GM12878 (cell line): Measurements from ENCODE around the gene LRBA. TPM values are rescaled to one million over a fixed set of nuclear protein-coding genes. Genes with fewer than 3 reads are reported as not detected.

Source experiments
- ATAC-seq: fragments of 200-7000 bp; cut with Tn5 transposase; 3 replicates; pipeline ENCODE4 v1.9.1; 2020; ENCODE audit warnings: mild to moderate bottlenecking, moderate library complexity
- BruUV-seq: library from RNA; stranded (reverse); fragments of 400-500 nt; replicated peaks from 2 replicates; lab custom pipeline; 2021; lab: Mats Ljungman, UMichigan
- CTCF ChIA-PET: fragments of 300-600 bp; sonication (Branson Sonifier 250); formaldehyde crosslinking; extraction: SDS; loops from one replicate; lab custom pipeline; 2021; ENCODE audit warnings: inconsistent platforms; lab: Yijun Ruan, JAX
- POLR2A ChIA-PET: fragments of 350-600 bp; formaldehyde crosslinking; extraction: SDS; loops from one replicate; lab custom pipeline; 2021; ENCODE audit warnings: inconsistent platforms; lab: Charles Lee
- RAD21 ChIA-PET: fragments of 300-600 bp; sonication (Branson Sonifier 250); formaldehyde crosslinking; loops from one replicate; lab custom pipeline; 2023; ENCODE audit warnings: antibody characterized with exemption; ENCODE audit not compliant: unreplicated experiment; lab: Charles Lee
- SMC1A ChIA-PET: fragments of 300-600 bp; sonication (Branson Sonifier 250); formaldehyde crosslinking; loops from one replicate; lab custom pipeline; 2023; ENCODE audit not compliant: unreplicated experiment, uncharacterized antibody; lab: Charles Lee
- DNase-seq: peaks from one replicate; pipeline ENCODE4 v3.0.0-alpha.2; 2011; ENCODE audit warnings: low read depth, low spot score
- FAIRE-seq: peaks from 3 replicates; lab custom pipeline; 2011; peaks lifted over from hg19 to GRCh38; lab: Jason Lieb, UNC
- H2AFZ ChIP-seq: 2 replicates; pipeline ENCODE4 v1.6.0; 2011; ENCODE audit warnings: low read depth, low read length, control low read depth; ENCODE audit not compliant: control insufficient read depth
- H3K27ac ChIP-seq: 2 replicates; pipeline ENCODE4 v1.5.1; 2011; ENCODE audit warnings: control low read depth; ENCODE audit not compliant: control insufficient read depth, insufficient read depth
- H3K27me3 ChIP-seq, 2 experiments: replicated peaks in 1 of 2; 2 replicates each; pipeline versions ENCODE4 v1.6.0 to v1.6.1; 2011; ENCODE audit warnings: low read length in 1 of 2; ENCODE audit not compliant: control insufficient read depth in 2 of 2, insufficient read depth in 2 of 2
- H3K36me3 ChIP-seq, 2 experiments: 2 replicates each; pipeline ENCODE4 v1.5.1; 2011; ENCODE audit warnings: low read length in 1 of 2; ENCODE audit not compliant: control insufficient read depth in 2 of 2, insufficient read depth in 2 of 2
- H3K4me1 ChIP-seq: 2 replicates; pipeline ENCODE4 v1.6.1; 2011; ENCODE audit warnings: mild to moderate bottlenecking, low read length, moderate library complexity, mixed read lengths; ENCODE audit not compliant: control insufficient read depth, insufficient read depth
- H3K4me2 ChIP-seq: 2 replicates; pipeline ENCODE4 v1.6.0; 2011; ENCODE audit warnings: control low read depth; ENCODE audit not compliant: control insufficient read depth, insufficient read depth
- H3K4me3 ChIP-seq: fragments of 200-600 bp; sonication (generic); 2 replicates; pipeline ENCODE4 v1.5.1; 2016
- H3K79me2 ChIP-seq: 2 replicates; pipeline ENCODE4 v1.6.0; 2011; ENCODE audit warnings: low read length; ENCODE audit not compliant: control insufficient read depth, insufficient read depth
- H3K9ac ChIP-seq: 2 replicates; pipeline ENCODE4 v1.8.0; 2011; ENCODE audit warnings: low read length, control low read depth, mixed read lengths; ENCODE audit not compliant: control insufficient read depth, insufficient read depth
- H3K9me3 ChIP-seq: replicated peaks from 3 replicates; pipeline ENCODE4 v1.5.1; 2011; ENCODE audit warnings: mild to moderate bottlenecking, low read length; ENCODE audit not compliant: control insufficient read depth, insufficient read depth
- H4K20me1 ChIP-seq: 2 replicates; pipeline ENCODE4 v1.6.0; 2011; ENCODE audit not compliant: control insufficient read depth, insufficient read depth
- CHD2 ChIP-seq: IDR thresholded peaks from 2 replicates; pipeline ENCODE4 v1.6.1; 2011; ENCODE audit warnings: low read depth, low read length, improper control_type of control experiment, borderline replicate concordance
- CREB1 ChIP-seq: IDR thresholded peaks from 2 replicates; pipeline ENCODE4 v1.6.1; 2012; ENCODE audit warnings: low read depth, mild to moderate bottlenecking, inconsistent platforms
- KLF5 ChIP-seq: fragments of 450-650 bp; IDR thresholded peaks from 2 replicates; pipeline ENCODE4 v1.6.1; 2014; ENCODE audit warnings: mild to moderate bottlenecking; ENCODE audit not compliant: partially characterized antibody
- LARP7 ChIP-seq: fragments of 450-650 bp; IDR thresholded peaks from 2 replicates; pipeline ENCODE4 v1.6.1; 2017; ENCODE audit warnings: mild to moderate bottlenecking
- MTA2 ChIP-seq: fragments of 450-650 bp; IDR thresholded peaks from 2 replicates; pipeline ENCODE4 v1.6.1; 2016; ENCODE audit warnings: low read depth, mild to moderate bottlenecking, moderate library complexity
- MTA3 ChIP-seq: IDR thresholded peaks from 2 replicates; pipeline ENCODE4 v1.6.1; 2012; ENCODE audit warnings: low read length, inconsistent platforms, borderline replicate concordance
- NFXL1 ChIP-seq: fragments of 450-650 bp; IDR thresholded peaks from 2 replicates; pipeline ENCODE4 v1.6.1; 2017; ENCODE audit warnings: antibody characterized with exemption, mild to moderate bottlenecking, borderline replicate concordance
- NFYA ChIP-seq: IDR thresholded peaks from 2 replicates; pipeline ENCODE4 v1.6.1; 2011; ENCODE audit warnings: low read depth, mild to moderate bottlenecking, low read length, improper control_type of control experiment, borderline replicate concordance
- POLR2A ChIP-seq: IDR thresholded peaks from 2 replicates; pipeline ENCODE4 v1.6.1; 2011; ENCODE audit warnings: low read depth, mild to moderate bottlenecking, low read length
- POLR2AphosphoS2 ChIP-seq: IDR thresholded peaks from 2 replicates; pipeline ENCODE4 v1.6.1; 2011; ENCODE audit warnings: low read depth, mild to moderate bottlenecking, low read length, improper control_type of control experiment, moderate library complexity
- YBX1 ChIP-seq: fragments of 450-650 bp; IDR thresholded peaks from 2 replicates; pipeline ENCODE4 v1.6.1; 2016; ENCODE audit warnings: antibody characterized with exemption
- ZBTB4 ChIP-seq: fragments of 450-650 bp; formaldehyde crosslinking; IDR thresholded peaks from 2 replicates; pipeline ENCODE4 v1.4.0; 2022; ENCODE audit warnings: mild to moderate bottlenecking, moderate library complexity
- ZNF384 ChIP-seq: IDR thresholded peaks from 2 replicates; pipeline ENCODE4 v1.6.1; 2012; ENCODE audit warnings: low read depth, mild to moderate bottlenecking, low read length, improper control_type of control experiment, borderline replicate concordance
- WGBS: methylation state at CpG from one replicate; pipeline ENCODE4 v1.1.6; 2016; ENCODE audit warnings: low lambda C conversion rate; ENCODE audit not compliant: insufficient replicate concordance, insufficient coverage; ENCODE audit errors: missing lambda C conversion rate; 5-methylcytosine and 5-hydroxymethylcytosine counted together
- in situ Hi-C: fragments of 300-500 bp; cut with MboI; formaldehyde crosslinking; loops from 9 replicates; pipeline ENCODE4 v1.14.3; 2018; ENCODE audit warnings: mixed read lengths
- intact Hi-C: fragments of 100-400 bp; cut with micrococcal nuclease; formaldehyde crosslinking; loops from one replicate; pipeline ENCODE4 v1.14.2; 2022; ENCODE audit not compliant: unreplicated experiment
- polyA plus RNA-seq, 11 experiments: library from polyadenylated mRNA; depleted of rRNA in 4 of 11; unstranded in 6 of 11; stranded (reverse) in 5 of 11; fragments of >200 nt; fragmentation: Nextera tagmentation in 4 of 11; fragmentation: Illumina TruSeq in 1 of 11; extraction: Ambion mirVana in 4 of 11; extraction: Trizol in 1 of 11; gene quantifications; 1 replicate in 1 of 11; 2 replicates in 10 of 11; pipeline versions ENCODE4 v1.2.1 to v1.2.3, GENCODE V29; 2011 to 2016; ENCODE audit warnings: inconsistent platforms in 2 of 11, missing spikeins in 2 of 11, low read depth in 1 of 11
- total RNA-seq, 4 experiments: library from RNA; depleted of rRNA in 3 of 4; stranded (reverse); fragments of >200 nt in 3 of 4; fragmentation: Illumina TruSeq in 1 of 4; extraction: Trizol in 1 of 4; gene quantifications; 2 replicates each; pipeline versions ENCODE4 v1.2.1 to v1.2.3, GENCODE V29; 2013 to 2021

Gene LRBA
- total and polyA plus RNA-seq, 10 of the 15 experiments (the other 5 are each of a cell fraction or from before 2014, with no cell fraction given), result 20.3 to 93.4 (median 55.0) TPM

- FAIRE-seq, result no peak
- CTCF ChIA-PET, result no interaction called here
- WGBS, result 100% methylated on average over 1 of the region's 1 CpG
These were observed 749.3 kb downstream of the LRBA start for GRCh38 chr4:150265806-150266205.

More at GRCh38 chr4:150265806-150266205, 749.3 kb downstream of the LRBA start:
- intact Hi-C loops, result no loop called here
- Histone ChIP-seq H3K9ac (no peak overlapping the region), H2AFZ (no peak overlapping the region), H3K4me2 (no peak overlapping the region), H3K4me3 (no peak overlapping the region), H4K20me1 (no peaks in the 10 kb centered on the region), H3K79me2 (no peaks in the 10 kb centered on the region), H3K27me3 (no peaks in the 10 kb centered on the region), H3K36me3 (no peaks in the 10 kb centered on the region; a peak in 1 of 4 replicates), H3K27ac (no peak overlapping the region), H3K4me1 (no peaks in the 10 kb centered on the region), H3K9me3 (no peaks in the 10 kb centered on the region)
- ATAC-seq, result no peak
- TF ChIP-seq ZNF384, result no peak
- no peak for TF ChIP-seq CREB1
- TF ChIP-seq MTA3, result no peak
- TF ChIP-seq YBX1, result no peak
- no peak for TF ChIP-seq NFXL1
- TF ChIP-seq POLR2AphosphoS2, result no peak
- TF ChIP-seq LARP7, result no peak
- no peak for TF ChIP-seq NFYA
- no peak for TF ChIP-seq ZBTB4
- no peak for TF ChIP-seq MTA2
- no peak for TF ChIP-seq KLF5
- no peak for TF ChIP-seq CHD2
- TF ChIP-seq POLR2A, result no peak
- in situ Hi-C loops, result no loop called here
- ChIA-PET POLR2A (no interaction called here), RAD21 (no interaction called here), SMC1A (no interaction called here)
- DNase-seq, result no peak
- BruUV-seq, result no TSS peak
